ENCODE results near the gene DNAH3.

The DNAH3 gene

DNA sequence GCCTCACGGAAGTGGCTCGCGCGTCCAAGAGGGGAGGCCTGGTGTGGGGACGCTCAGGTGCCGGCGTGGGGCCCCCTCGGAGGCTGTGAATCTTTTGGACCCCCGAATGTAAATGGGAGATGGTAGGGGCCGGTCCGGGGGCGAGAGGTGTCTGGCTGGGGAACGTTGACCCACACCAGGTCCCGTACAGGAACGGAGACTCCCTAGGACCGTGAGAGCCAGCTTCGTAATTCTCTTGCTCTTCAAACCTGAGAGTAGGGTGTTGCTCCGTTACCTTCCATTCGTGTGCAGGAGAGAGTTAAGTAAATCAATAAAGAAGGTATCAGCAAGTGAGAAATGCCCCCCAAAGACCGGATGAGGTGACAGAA, 249.6 kb downstream of the DNAH3 start:
- no peak for DNase-seq

DNA sequence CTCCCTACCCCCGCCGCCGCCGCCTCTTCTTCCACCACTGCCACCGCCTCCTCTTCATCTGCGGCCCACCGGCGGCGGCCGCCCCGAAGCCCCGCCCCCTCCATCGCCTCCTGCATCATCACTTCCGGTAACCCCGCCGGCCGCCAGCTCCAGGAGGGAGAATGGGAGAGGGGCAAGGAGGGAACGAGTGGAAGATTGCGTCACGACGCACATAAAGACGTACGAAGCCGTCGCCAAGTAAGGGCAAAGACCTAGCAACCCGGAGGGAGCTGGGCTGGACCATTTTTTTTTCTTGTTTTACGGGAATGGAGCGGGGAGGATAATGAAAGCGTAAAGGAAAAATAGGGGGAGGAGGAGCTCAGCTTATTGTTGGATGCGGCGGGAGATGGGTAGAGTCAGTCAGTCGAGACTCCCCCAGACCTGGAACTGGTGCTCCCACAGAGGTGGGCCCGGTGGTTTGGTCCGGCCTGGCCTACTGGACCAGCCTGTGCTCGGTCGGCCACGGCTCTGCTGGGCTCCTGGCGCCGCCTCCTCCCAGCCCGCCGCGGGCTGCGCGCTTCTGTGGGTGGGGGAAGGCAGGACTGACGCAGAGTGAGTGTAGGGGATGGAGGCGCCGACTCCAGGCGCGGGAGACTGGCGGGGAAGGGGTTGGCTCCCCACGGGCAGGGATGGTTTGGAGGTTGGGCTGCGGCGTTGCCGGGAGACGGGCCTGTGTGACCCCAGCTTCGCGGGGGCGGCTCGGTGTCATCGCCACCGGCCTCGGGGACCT, 250.2 kb downstream of the DNAH3 start, which contains the start of the genes DCUN1D3 and LYRM1:
Gene DCUN1D3 (minus strand): TSS at position 60 of the 769 bp plus-strand sequence. CDS start 37,820 bp downstream, outside the sequence.
Gene LYRM1 (plus strand): TSS at position 473 of the 769 bp plus-strand sequence. CDS start 14,785 bp downstream, outside the sequence.
- DNase-seq, result peak; percentile 99

DNA sequence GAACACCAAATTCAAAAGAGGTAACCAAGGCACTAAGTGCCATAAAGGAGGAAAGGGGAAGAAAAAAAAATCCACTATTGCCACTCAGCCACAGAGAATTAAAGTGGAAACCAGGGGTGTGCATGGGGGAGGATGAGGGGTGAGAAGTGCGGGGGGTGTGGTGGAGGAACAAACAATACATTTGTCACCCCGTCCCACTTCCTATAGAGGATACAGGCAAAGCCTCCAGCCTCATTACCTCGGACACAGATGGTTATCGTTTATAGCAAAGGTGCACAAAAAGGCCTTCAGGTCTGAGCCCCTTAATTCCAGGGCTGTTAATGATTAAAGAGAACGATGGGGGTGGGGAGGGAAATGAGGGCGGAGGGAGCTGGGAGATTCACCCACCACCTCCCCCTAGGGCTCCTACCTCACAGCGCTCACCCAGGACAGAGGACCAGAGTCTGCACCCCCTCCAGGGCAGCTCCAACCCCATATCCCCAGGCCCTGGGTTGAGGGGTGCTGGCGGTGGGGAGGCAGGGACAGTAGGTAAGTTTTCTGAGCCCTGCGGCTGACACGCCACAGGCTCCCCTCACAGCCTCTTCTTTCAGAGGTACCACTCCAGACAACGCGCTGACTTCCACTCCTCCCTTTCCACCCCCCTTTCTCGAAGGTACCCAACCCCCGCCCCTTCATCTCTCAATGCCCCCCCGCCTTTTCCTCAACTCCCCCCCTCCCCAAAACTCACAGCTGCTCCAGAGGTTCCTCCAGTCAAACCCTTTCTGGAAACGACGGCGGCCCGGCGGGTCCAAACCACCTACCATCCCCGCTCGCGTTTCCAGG, 251.0 kb downstream of the DNAH3 start:
- no peak for DNase-seq

DNA sequence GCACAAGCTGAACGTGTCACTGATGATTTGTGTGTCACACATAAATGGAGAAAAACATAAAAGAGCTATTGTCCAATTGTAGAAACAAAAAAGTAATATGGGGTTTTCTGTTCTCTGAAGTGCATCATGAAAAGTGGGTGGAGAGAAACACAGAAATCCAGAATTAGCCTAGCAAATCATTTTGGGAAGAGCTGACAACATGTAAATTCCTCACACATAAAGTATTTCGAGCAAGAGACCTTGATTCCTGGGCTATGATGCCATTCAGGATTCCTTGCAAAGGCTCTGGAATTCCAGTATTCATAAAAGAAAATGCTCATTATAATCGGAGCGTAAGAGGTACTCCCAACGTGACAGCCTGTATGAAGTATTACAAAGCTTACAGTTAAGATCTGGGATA, 251.6 kb downstream of the DNAH3 start:
- DNase-seq, result no peak

DNA sequence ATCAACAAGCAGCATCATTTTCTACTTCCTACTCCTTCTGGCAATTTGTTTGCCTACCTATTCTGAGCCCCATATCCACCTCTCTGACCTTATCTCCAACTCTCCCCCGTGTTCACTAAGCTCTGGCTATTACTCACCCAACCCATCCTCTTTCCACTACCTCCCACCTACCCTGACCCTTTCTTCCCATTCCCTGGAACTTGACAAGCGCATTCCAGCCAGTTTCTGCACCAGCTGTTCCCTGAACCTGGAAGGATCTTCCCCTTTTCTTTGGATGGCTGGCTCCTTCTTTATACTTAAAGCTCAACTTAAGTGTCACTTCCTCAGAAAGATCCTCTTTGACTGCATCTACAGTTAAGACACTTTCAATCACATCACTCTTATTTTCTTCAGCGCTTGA, 252.7 kb downstream of the DNAH3 start:
- no peak for DNase-seq

DNA sequence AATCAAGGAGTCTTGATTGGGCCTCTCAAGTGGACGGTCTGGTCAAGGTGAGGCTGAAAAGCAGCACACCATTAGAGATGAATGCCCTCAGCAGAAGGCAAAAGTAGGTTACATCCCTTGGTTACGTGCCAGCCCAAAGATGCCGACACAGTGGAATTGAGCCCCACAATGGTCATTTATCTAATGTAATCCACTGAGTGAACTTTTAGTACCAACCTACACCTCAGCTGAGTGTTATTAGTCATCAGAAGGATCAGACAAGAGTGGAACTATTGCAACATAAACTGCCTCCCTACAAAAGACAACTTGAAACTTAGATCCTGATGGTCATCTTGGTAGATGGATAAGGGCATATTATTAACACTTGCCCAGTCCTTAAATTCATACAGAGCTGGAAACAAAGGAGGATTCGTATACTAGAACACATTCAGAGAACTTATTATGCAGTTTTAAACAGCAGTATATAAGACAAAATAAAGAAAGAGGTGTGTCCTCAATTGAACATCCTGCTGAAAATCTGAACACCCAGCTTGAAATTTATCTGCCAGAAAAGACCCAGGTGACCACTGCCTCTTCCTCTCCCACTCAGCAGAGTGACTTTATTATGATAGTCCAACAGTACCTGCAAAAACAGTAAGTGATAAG, 253.3 kb downstream of the DNAH3 start:
- peak; percentile 36 for DNase-seq

DNA sequence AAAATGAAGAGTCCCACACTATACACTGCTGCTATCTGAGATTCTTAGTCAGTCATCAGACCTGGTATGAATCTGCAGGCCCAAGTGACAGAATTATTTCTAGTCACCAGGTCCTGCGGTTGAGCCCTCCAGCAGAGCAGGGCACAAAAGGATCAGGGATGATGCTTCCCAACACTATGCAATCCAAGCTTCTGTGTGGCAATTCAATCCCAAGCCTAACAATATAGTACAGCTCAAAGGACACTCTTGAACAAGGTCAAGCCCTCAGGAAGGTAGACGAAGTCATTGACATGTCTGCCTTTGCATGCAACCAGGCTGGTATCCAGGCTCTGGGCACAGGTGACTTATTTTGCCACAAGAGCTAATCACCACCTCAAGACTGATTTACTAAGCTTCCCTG, 256.3 kb downstream of the DNAH3 start:
- no peak for DNase-seq

DNA sequence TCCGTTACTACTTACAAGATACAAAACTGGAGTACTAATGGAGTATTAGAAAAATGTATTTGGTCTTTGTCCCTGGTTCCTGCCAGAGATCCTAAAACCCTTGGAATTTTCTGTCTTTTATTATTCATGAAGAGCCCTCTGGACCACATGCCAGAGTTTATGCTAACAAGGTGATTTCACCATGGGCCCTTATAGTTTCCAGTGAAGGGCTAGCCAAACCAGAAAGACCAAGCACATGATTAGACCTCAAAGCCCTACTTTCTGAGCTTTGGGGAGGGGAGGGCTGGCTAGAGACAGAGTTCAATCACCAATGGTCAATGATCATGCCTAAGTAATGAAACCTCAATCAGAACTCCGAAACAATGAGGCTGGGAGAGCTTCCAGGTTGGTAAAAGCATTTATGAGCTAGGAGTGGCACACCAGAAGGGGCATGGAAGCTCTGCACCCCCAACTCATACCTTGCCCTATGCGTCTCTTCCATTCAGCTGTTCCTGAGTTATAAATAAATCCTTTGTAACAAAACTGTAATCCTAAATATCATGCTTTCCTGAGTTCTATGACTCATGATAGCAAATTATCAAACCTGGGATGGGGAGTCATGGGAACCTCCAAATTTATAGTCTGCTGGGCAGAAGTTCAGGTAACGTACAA, 260.9 kb downstream of the DNAH3 start:
- no peak for DNase-seq

- DNase-seq, result no peak
Measured at GRCh38 chr16:20887207-20887606, 263.4 kb downstream of the DNAH3 start.

GRCh38 chr16:20886320-20886719, 264.3 kb downstream of the DNAH3 start:
- no peak for DNase-seq

GRCh38 chr16:20884240-20884556, 266.4 kb downstream of the DNAH3 start:
- peak; percentile 61 for DNase-seq

DNA sequence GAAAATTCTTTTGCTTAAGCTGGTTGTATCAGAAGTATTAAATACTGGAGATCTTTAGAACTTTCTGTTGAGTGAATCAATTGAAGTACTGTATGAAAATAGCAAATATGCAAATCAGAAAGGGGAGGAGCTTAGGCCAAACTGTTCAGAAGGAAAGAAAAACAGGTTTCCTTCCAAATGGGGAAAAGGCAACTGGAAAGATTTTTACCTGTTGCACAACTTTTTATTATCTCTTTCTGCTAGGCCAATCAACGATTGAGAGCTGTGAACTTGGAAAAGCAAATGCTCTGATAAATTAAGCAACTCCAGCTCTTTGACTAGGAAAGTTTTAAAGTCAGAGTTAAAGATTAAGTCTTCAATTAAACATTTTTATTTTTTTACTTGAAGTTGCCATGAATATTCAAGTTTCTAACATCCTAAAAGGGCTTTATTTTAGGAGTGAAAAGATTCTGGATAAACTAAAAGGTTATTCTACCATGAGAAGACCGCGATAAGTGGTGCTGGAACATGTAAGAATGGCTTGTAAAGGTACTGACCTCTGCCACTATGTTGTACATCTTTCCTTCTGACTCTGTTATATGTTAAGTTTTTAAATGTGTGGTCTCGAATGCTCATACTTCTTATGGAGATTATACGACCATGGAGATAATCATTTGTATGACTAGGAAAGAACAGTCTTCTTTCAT, 266.9 kb downstream of the DNAH3 start:
- DNase-seq, result no peak

All from hematopoietic multipotent progenitor cell treated with erythropoietin and hydrocortisone succinate and interleukin-3 and kit ligand, for 6 days (in vitro differentiated cells).